ENCODE data around the gene RAD9A. TPM values are rescaled to one million over a fixed set of nuclear protein-coding genes. Genes with fewer than 3 reads are reported as not detected.

The RAD9A gene
- polyA plus RNA-seq (2013, experiment 1 of 2): 8.5 TPM
- 7.7 TPM for polyA plus RNA-seq (2013, experiment 2 of 2)

GRCh38 chr11:67391304-67392182, at the start of gene RAD9A:
Gene RAD9A (plus strand): TSS chr11:67391986. CDS start chr11:67392045, 59 bp downstream.
- peak within 1 kb of the TSS; percentile 62 to 68 for H3K4ac ChIP-seq (ENCODE audit: low read depth in 1 of 2, low read length in 2 of 2)
- H3K27me3 ChIP-seq (ENCODE audit: control insufficient read depth in 1 of 2, insufficient read depth in 1 of 2, low read length in 2 of 2): peaks cover 0 to 11% of the 10 kb centered on the region in 2 experiments
- H2BK120ac ChIP-seq (ENCODE audit: low read depth, low read length): peak within 1 kb of the TSS; percentile 57
- peak within 1 kb of the TSS; percentile 91 for H2AFZ ChIP-seq (ENCODE audit: low read depth, low read length)
- peak within 1 kb of the TSS; percentile 91 for H3K4me2 ChIP-seq (ENCODE audit: low read length, poor library complexity, severe bottlenecking)
- H3K14ac ChIP-seq (ENCODE audit: low read length in 2 of 2): peak within 1 kb of the TSS; percentile 62 to 94
- H3K79me1 ChIP-seq (replicated peaks; ENCODE audit: low read length, poor library complexity, severe bottlenecking): peaks cover 23% of the 10 kb centered on the region
- H4K8ac ChIP-seq (ENCODE audit: low read length): peak within 1 kb of the TSS; percentile 83
- DNase-seq: peak; percentile 95
- peak within 1 kb of the TSS in 1 of 2 experiments; percentile 92 for H3K23ac ChIP-seq (ENCODE audit: low read length in 2 of 2)
- peak within 1 kb of the TSS; percentile 90 for H3K9ac ChIP-seq (ENCODE audit: low read length)
- H3K9me3 ChIP-seq (ENCODE audit: control insufficient read depth, low read length): no peaks in the 10 kb centered on the region
- no peak within 1 kb of the TSS for H2AK5ac ChIP-seq (ENCODE audit: low read length, severe bottlenecking)
- peak within 1 kb of the TSS; percentile 55 to 84 for H2BK12ac ChIP-seq (ENCODE audit: low read length in 2 of 2)
- peak within 1 kb of the TSS; percentile 51 for H3K27ac ChIP-seq (ENCODE audit: low read length, poor library complexity, severe bottlenecking)
- WGBS: under 1% methylated on average over 58 of the region's 75 CpGs
- no peak within 1 kb of the TSS for H2BK15ac ChIP-seq (ENCODE audit: low read depth, poor library complexity, severe bottlenecking)
- H2BK5ac ChIP-seq (ENCODE audit: low read depth, low read length, poor library complexity, severe bottlenecking): peak within 1 kb of the TSS; percentile 54
- H3K4me1 ChIP-seq (ENCODE audit: control insufficient read depth, insufficient read depth, low read depth, low read length): peaks cover 17% of the 10 kb centered on the region
- peak within 1 kb of the TSS; percentile 87 to 91 for H3K4me3 ChIP-seq (ENCODE audit: insufficient read depth in 1 of 2, low read depth in 1 of 2, low read length in 2 of 2)
- peaks cover 16 to 26% of the 10 kb centered on the region in 2 experiments for H3K36me3 ChIP-seq (ENCODE audit: control insufficient read depth in 1 of 2, insufficient read depth in 2 of 2, low read depth in 1 of 2, low read length in 2 of 2)
- H4K91ac ChIP-seq (ENCODE audit: low read length): peak within 1 kb of the TSS; percentile 79
- H3K18ac ChIP-seq (ENCODE audit: low read depth in 1 of 2, low read length in 2 of 2): peak within 1 kb of the TSS; percentile 84 to 91

DNA sequence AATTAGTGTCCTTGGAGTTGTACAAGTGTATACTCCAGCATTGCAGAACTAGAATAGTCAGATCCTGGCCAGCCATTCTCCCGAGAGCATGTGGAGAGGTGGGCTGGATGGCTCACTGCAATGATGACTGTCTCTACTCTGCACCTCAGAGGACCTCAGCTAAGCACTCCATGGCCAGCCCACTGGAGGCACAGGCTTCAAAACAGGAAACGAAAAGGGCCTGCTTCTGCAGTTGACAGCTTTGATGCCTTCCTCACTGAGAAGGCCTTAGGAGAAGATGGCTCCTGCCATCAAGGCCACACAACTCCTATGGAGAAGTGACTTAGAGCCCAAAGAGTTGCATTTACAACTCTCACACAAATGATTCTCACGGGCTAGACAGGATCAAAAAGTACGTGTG, 47.5 kb upstream of the RAD9A start:
- H3K4me3 ChIP-seq (ENCODE audit: insufficient read depth in 1 of 2, low read depth in 1 of 2, low read length in 2 of 2): no peak overlapping the region
- H2BK12ac ChIP-seq (ENCODE audit: low read length in 2 of 2): no peak overlapping the region
- no peak overlapping the region for H3K14ac ChIP-seq (ENCODE audit: low read length in 2 of 2)
- H3K27me3 ChIP-seq (ENCODE audit: control insufficient read depth in 1 of 2, insufficient read depth in 1 of 2, low read length in 2 of 2): no peaks in the 10 kb centered on the region
- DNase-seq: no peak
- no peak overlapping the region for H4K91ac ChIP-seq (ENCODE audit: low read length)
- no peaks in the 10 kb centered on the region for H3K36me3 ChIP-seq (ENCODE audit: control insufficient read depth in 1 of 2, insufficient read depth in 2 of 2, low read depth in 1 of 2, low read length in 2 of 2)
- H3K79me1 ChIP-seq (replicated peaks; ENCODE audit: low read length, poor library complexity, severe bottlenecking): no peaks in the 10 kb centered on the region
- no peak overlapping the region for H3K9ac ChIP-seq (ENCODE audit: low read length)
- H3K27ac ChIP-seq (ENCODE audit: low read length, poor library complexity, severe bottlenecking): no peak overlapping the region
- H3K4me1 ChIP-seq (ENCODE audit: control insufficient read depth, insufficient read depth, low read depth, low read length): peaks cover 2% of the 10 kb centered on the region
- WGBS: 81% methylated on average over 4 of the region's 4 CpGs
- no peak overlapping the region for H2BK120ac ChIP-seq (ENCODE audit: low read depth, low read length)
- H2BK5ac ChIP-seq (ENCODE audit: low read depth, low read length, poor library complexity, severe bottlenecking): no peak overlapping the region
- no peak overlapping the region for H2BK15ac ChIP-seq (ENCODE audit: low read depth, poor library complexity, severe bottlenecking)
- no peak overlapping the region for H3K18ac ChIP-seq (ENCODE audit: low read depth in 1 of 2, low read length in 2 of 2)
- no peak overlapping the region for H4K8ac ChIP-seq (ENCODE audit: low read length)
- no peak overlapping the region for H2AK5ac ChIP-seq (ENCODE audit: low read length, severe bottlenecking)
- no peaks in the 10 kb centered on the region for H3K9me3 ChIP-seq (ENCODE audit: control insufficient read depth, low read length)
- no peak overlapping the region for H3K23ac ChIP-seq (ENCODE audit: low read length in 2 of 2)
- no peak overlapping the region for H3K4me2 ChIP-seq (ENCODE audit: low read length, poor library complexity, severe bottlenecking)
- no peak overlapping the region for H2AFZ ChIP-seq (ENCODE audit: low read depth, low read length)
- H3K4ac ChIP-seq (ENCODE audit: low read depth in 1 of 2, low read length in 2 of 2): no peak overlapping the region

GRCh38 chr11:67345247-67345919, 46.4 kb upstream of the RAD9A start:
- no peak overlapping the region for H4K8ac ChIP-seq (ENCODE audit: low read length)
- H3K79me1 ChIP-seq (replicated peaks; ENCODE audit: low read length, poor library complexity, severe bottlenecking): no peaks in the 10 kb centered on the region
- H3K4me2 ChIP-seq (ENCODE audit: low read length, poor library complexity, severe bottlenecking): no peak overlapping the region
- H2BK5ac ChIP-seq (ENCODE audit: low read depth, low read length, poor library complexity, severe bottlenecking): no peak overlapping the region
- H3K9me3 ChIP-seq (ENCODE audit: control insufficient read depth, low read length): no peaks in the 10 kb centered on the region
- H3K27ac ChIP-seq (ENCODE audit: low read length, poor library complexity, severe bottlenecking): no peak overlapping the region
- H2AFZ ChIP-seq (ENCODE audit: low read depth, low read length): no peak overlapping the region
- no peak for DNase-seq
- H4K91ac ChIP-seq (ENCODE audit: low read length): no peak overlapping the region
- H3K27me3 ChIP-seq (ENCODE audit: control insufficient read depth in 1 of 2, insufficient read depth in 1 of 2, low read length in 2 of 2): no peaks in the 10 kb centered on the region
- H2BK120ac ChIP-seq (ENCODE audit: low read depth, low read length): no peak overlapping the region
- H3K23ac ChIP-seq (ENCODE audit: low read length in 2 of 2): no peak overlapping the region
- peaks cover 2% of the 10 kb centered on the region for H3K4me1 ChIP-seq (ENCODE audit: control insufficient read depth, insufficient read depth, low read depth, low read length)
- no peak overlapping the region for H2BK15ac ChIP-seq (ENCODE audit: low read depth, poor library complexity, severe bottlenecking)
- no peak overlapping the region for H2AK5ac ChIP-seq (ENCODE audit: low read length, severe bottlenecking)
- no peak overlapping the region for H3K9ac ChIP-seq (ENCODE audit: low read length)
- H3K18ac ChIP-seq (ENCODE audit: low read depth in 1 of 2, low read length in 2 of 2): no peak overlapping the region
- no peaks in the 10 kb centered on the region for H3K36me3 ChIP-seq (ENCODE audit: control insufficient read depth in 1 of 2, insufficient read depth in 2 of 2, low read depth in 1 of 2, low read length in 2 of 2)
- no peak overlapping the region for H3K4ac ChIP-seq (ENCODE audit: low read depth in 1 of 2, low read length in 2 of 2)
- no peak overlapping the region for H3K4me3 ChIP-seq (ENCODE audit: insufficient read depth in 1 of 2, low read depth in 1 of 2, low read length in 2 of 2)
- 76% methylated on average over 7 of the region's 8 CpGs for WGBS
- no peak overlapping the region for H2BK12ac ChIP-seq (ENCODE audit: low read length in 2 of 2)
- no peak overlapping the region for H3K14ac ChIP-seq (ENCODE audit: low read length in 2 of 2)
